Heart left ventricle (tissue), 16 donors: ENCODE measurements around the gene SCNN1G. TPM values are rescaled to one million over a fixed set of nuclear protein-coding genes. Genes with fewer than 3 reads are reported as not detected.

Experiments used
- ATAC-seq, 4 donors: fragments of 200-7000 bp; cut with Tn5 transposase; one replicate each; pipeline ENCODE4 v1.9.1; 2020 to 2022; ENCODE audit warnings: moderate library complexity in 4 of 4, mild to moderate bottlenecking in 3 of 4, moderate number of reproducible peaks in 1 of 4
- DNase-seq, 5 donors: peaks; one replicate each; pipeline ENCODE4 v3.0.0-alpha.2; 2020
- H3K27ac ChIP-seq, 12 donors: fragments of 200-600 bp; sonication (generic) in 4 of 12; one replicate each; pipeline versions ENCODE4 v1.5.0 to v1.8.0; 2016 to 2022; ENCODE audit warnings: mild to moderate bottlenecking in 2 of 12
- H3K27me3 ChIP-seq, 9 donors: fragments of 200-600 bp; sonication (generic) in 2 of 9; one replicate each; pipeline versions ENCODE4 v1.5.1 to v1.8.0; 2016 to 2022; ENCODE audit warnings: mild to moderate bottlenecking in 3 of 9
- H3K36me3 ChIP-seq, 9 donors: fragments of 200-600 bp; sonication (generic) in 2 of 9; one replicate each; pipeline versions ENCODE4 v1.5.0 to v1.8.0; 2018 to 2022; ENCODE audit warnings: mild to moderate bottlenecking in 2 of 9
- H3K4me1 ChIP-seq, 12 donors: fragments of 200-600 bp; sonication (generic) in 4 of 12; one replicate each; pipeline versions ENCODE4 v1.5.0 to v1.8.0; 2016 to 2022; ENCODE audit warnings: mild to moderate bottlenecking in 3 of 12
- H3K4me3 ChIP-seq, 12 donors: fragments of 200-600 bp; sonication (generic) in 4 of 12; one replicate each; pipeline versions ENCODE4 v1.5.0 to v1.8.0; 2017 to 2022; ENCODE audit warnings: mild to moderate bottlenecking in 9 of 12, moderate library complexity in 4 of 12
- H3K9me3 ChIP-seq, 12 donors: fragments of 200-600 bp; sonication (generic) in 4 of 12; one replicate each; pipeline versions ENCODE4 v1.5.0 to v1.8.0; 2016 to 2022; ENCODE audit warnings: mild to moderate bottlenecking in 1 of 12
- CTCF ChIP-seq, 12 donors: fragments of 200-600 bp; sonication (generic) in 4 of 12; IDR thresholded peaks; one replicate each; pipeline versions ENCODE4 v1.5.0 to v1.8.0; 2018 to 2022; ENCODE audit warnings: antibody characterized with exemption in 12 of 12, mild to moderate bottlenecking in 5 of 12
- POLR2A ChIP-seq, 2 donors: fragments of 450-650 bp; IDR thresholded peaks; one replicate each; pipeline ENCODE4 v1.6.1; 2017; ENCODE audit warnings: antibody characterized with exemption in 2 of 2, mild to moderate bottlenecking in 2 of 2, moderate library complexity in 2 of 2
- WGBS, 4 donors: extraction: QIAGEN DNeasy Blood & Tissue Kit in 2 of 4; methylation state at CpG; one replicate each; pipeline versions ENCODE4 v1.1.5 to v1.1.7; 2013 to 2018; 5-methylcytosine and 5-hydroxymethylcytosine counted together
- intact Hi-C, 10 donors: fragments of 100-400 bp; cut with DNase I; formaldehyde crosslinking; loops; one replicate each; pipeline versions ENCODE4 v1.11.1 to v1.14.2; 2022
- long read RNA-seq, 3 donors: library from polyadenylated mRNA; unstranded; transcript quantifications; one replicate each; pipeline ENCODE4 v2.0.0, GENCODE V29; 2020 to 2021
- polyA plus RNA-seq, 2 donors: library from polyadenylated mRNA; stranded (reverse); fragments of 200-250 nt; gene quantifications; one replicate each; pipeline ENCODE4 v1.2.3, GENCODE V29; 2013
- total RNA-seq, 9 donors: library from RNA; depleted of rRNA in 2 of 9; stranded (reverse); fragments of >200 nt in 2 of 9; fragmentation: NEBNext Ultra II Directional in 3 of 9; extraction: Animal tissue kit (Norgen Biotek cat#: 25700) in 3 of 9; gene quantifications; one replicate each; pipeline versions ENCODE4 v1.1.0 to v1.2.4, GENCODE V29; 2016 to 2023
- donor health status: ischemic (EF 13 %, LVEDD 7.1; RV severe dilation, severe dysfunction).
- donor health status: healthy with polysubstance abuse.
- donor health status: DM: no; HTN: yes; CAD: no.
- donor health status: DM: no; HTN: no; CAD: no.
- donor health status: ischemic (EF 25% LVEDD 6.9; RV normal size, moderate dysfunction).
- donor health status: ischemic (EF 25% LVEDD 5.7; RV mildly dilated, moderate dysfunction).
- donor health status: healthy.
- donor health status: DM: yes; HTN: yes; CAD: no.
- donor health status: ischemic (EF 35%, LVEDD 5.7; RV mildly dilated, moderate dysfunction).
- donor health status: nonischemic (EF 11% LVEDD 7.7; RV severe dilation, severe dysfunction).
- donor health status: DM: yes; HTN: yes; CAD: no.
- donor health status: PGD.
- donor health status: ischemic (EF 29% LVEDD 5.4; RV normal size, mild dysfunction).
- donor health status: nonischemic (EF 23%, LVEDD 6.1; RV moderate dilation, normal function).

Gene SCNN1G, protein sequence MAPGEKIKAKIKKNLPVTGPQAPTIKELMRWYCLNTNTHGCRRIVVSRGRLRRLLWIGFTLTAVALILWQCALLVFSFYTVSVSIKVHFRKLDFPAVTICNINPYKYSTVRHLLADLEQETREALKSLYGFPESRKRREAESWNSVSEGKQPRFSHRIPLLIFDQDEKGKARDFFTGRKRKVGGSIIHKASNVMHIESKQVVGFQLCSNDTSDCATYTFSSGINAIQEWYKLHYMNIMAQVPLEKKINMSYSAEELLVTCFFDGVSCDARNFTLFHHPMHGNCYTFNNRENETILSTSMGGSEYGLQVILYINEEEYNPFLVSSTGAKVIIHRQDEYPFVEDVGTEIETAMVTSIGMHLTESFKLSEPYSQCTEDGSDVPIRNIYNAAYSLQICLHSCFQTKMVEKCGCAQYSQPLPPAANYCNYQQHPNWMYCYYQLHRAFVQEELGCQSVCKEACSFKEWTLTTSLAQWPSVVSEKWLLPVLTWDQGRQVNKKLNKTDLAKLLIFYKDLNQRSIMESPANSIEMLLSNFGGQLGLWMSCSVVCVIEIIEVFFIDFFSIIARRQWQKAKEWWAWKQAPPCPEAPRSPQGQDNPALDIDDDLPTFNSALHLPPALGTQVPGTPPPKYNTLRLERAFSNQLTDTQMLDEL
- total RNA-seq: under 1 TPM in 3 of 9 donors, not detected in 6; 0.08 to 0.20 (median 0.16) TPM
- under 1 TPM in 1 of 2 donors, not detected in 1; 0.03 TPM for polyA plus RNA-seq
- long read RNA-seq, donor 1: 0 reads
- long read RNA-seq, donor 2: 0 reads
- long read RNA-seq, donor 3: 0 reads

GRCh38 chr16:23182679-23183542, at the start of gene SCNN1G:
Gene SCNN1G, plus strand, starts transcription at chr16:23182745. Its CDS starts 3,527 bp downstream, at chr16:23186272.
- peak in 3 of 5 donors; percentile 25 to 64 (median 31) for DNase-seq
- Histone ChIP-seq H3K4me1 (peaks cover 0 to 28% (median 12%) of the 10 kb centered on the region in 12 donors), H3K27ac (no peak within 1 kb of the TSS)

GRCh38 chr16:23132775-23133463, 49.6 kb upstream of the SCNN1G start:
- ATAC-seq (peak; percentile 68 to 90 (median 80)), DNase-seq (peak in 4 of 5 donors; percentile 33 to 77 (median 65))
- TF ChIP-seq CTCF (IDR thresholded peaks at IDR 0.05) (no peak), POLR2A (IDR thresholded peaks at IDR 0.05) (no peak)
- peak overlapping the region in 10 of 12 donors; percentile 16 to 47 (median 29) for H3K4me3 ChIP-seq
- peaks cover 10 to 59% (median 45%) of the 10 kb centered on the region in 12 donors for H3K4me1 ChIP-seq
- H3K27ac ChIP-seq: peak overlapping the region; percentile 60 to 90 (median 88)
- H3K9me3 ChIP-seq: peaks cover 0 to 31% (median 11%) of the 10 kb centered on the region in 12 donors
- intact Hi-C loops: loop anchor here in 3 of 10 donors (5.0 kb wide), 1 partner anchor 61 kb away; no protein-coding TSS in a partner anchor
- H3K27me3 ChIP-seq: no peaks in the 10 kb centered on the region
- no peaks in the 10 kb centered on the region for H3K36me3 ChIP-seq
- 13 to 19% (median 17%) methylated on average over 11 of the region's 11 CpGs for WGBS, 4 donors

More at GRCh38 chr16:23182679-23183542, at the start of gene SCNN1G:
- intact Hi-C loops: loop anchor here (1.0 to 10.0 kb wide), 8 partner anchors 62 to 288 kb away; no protein-coding TSS in a partner anchor
- 2 to 3% (median 2%) methylated on average over 40 to 71 of the region's 71 CpGs for WGBS, 4 donors
- Histone ChIP-seq H3K9me3 (no peaks in the 10 kb centered on the region), H3K36me3 (no peaks in the 10 kb centered on the region), H3K27me3 (peaks cover 10 to 58% (median 30%) of the 10 kb centered on the region in 9 donors), H3K4me3 (peak within 1 kb of the TSS in 11 of 12 donors; percentile 34 to 52 (median 44))
- peak in 3 of 4 donors; percentile 17 to 33 (median 21) for ATAC-seq
- TF ChIP-seq CTCF (IDR thresholded peaks at IDR 0.05) (peak in 10 of 12 donors; percentile 20 to 61 (median 44)), POLR2A (IDR thresholded peaks at IDR 0.05) (no peak)

- Histone ChIP-seq H3K4me3 (no peak overlapping the region), H3K9me3 (peaks cover 0 to 42% (median 13%) of the 10 kb centered on the region in 12 donors), H3K4me1 (peaks cover 10 to 54% (median 43%) of the 10 kb centered on the region in 12 donors), H3K27ac (peak overlapping the region in 9 of 12 donors; percentile 13 to 90 (median 89)), H3K36me3 (no peaks in the 10 kb centered on the region), H3K27me3 (no peaks in the 10 kb centered on the region)
- DNase-seq (peak in 4 of 5 donors; percentile 50 to 77 (median 66)), ATAC-seq (peak; percentile 41 to 61 (median 54))
- intact Hi-C loops: loop anchor here in 3 of 10 donors (5.0 kb wide), 1 partner anchor 62 kb away; no protein-coding TSS in a partner anchor
- TF ChIP-seq CTCF (IDR thresholded peaks at IDR 0.05) (no peak), POLR2A (IDR thresholded peaks at IDR 0.05) (no peak)
- 12 to 21% (median 19%) methylated on average over 3 of the region's 3 CpGs for WGBS, 4 donors
Observed at GRCh38 chr16:23134274-23134673, 48.3 kb upstream of the SCNN1G start.
